H1 (cell line): Measurements from ENCODE around the gene AGPAT3. TPM values are rescaled to one million over a fixed set of nuclear protein-coding genes. Genes with fewer than 3 reads are reported as not detected.

Source experiments
- CTCF ChIA-PET: fragments of 300-600 bp; sonication (Branson Sonifier 250); formaldehyde crosslinking; loops from one replicate; lab custom pipeline; 2021; ENCODE audit not compliant: partially characterized antibody; lab: Charles Lee
- POLR2A ChIA-PET: fragments of 300-600 bp; sonication (Branson Sonifier 250); formaldehyde crosslinking; loops from one replicate; lab custom pipeline; 2021; ENCODE audit warnings: inconsistent platforms; ENCODE audit not compliant: partially characterized antibody; lab: Charles Lee
- DNase-seq, 2 experiments: peaks; one replicate each; pipeline versions ENCODE4 v3.0.0 to v3.0.0-alpha.2; 2010 to 2022; ENCODE audit warnings: low spot score in 2 of 2, low read depth in 1 of 2, mixed read lengths in 1 of 2
- FAIRE-seq: peaks from 2 replicates; lab custom pipeline; 2011; peaks lifted over from hg19 to GRCh38; lab: Jason Lieb, UNC
- H2AFZ ChIP-seq: 2 replicates; pipeline ENCODE4 v1.8.1; 2012; ENCODE audit warnings: low read length, inconsistent platforms
- H2AK5ac ChIP-seq: 2 replicates; pipeline ENCODE4 v1.6.1; 2013; ENCODE audit warnings: low read depth, low read length
- H2BK120ac ChIP-seq: replicated peaks from 2 replicates; pipeline ENCODE3; 2013; ENCODE audit warnings: low read depth, low read length, inconsistent platforms
- H2BK12ac ChIP-seq: 2 replicates; pipeline ENCODE4 v1.6.1; 2013; ENCODE audit warnings: low read depth, low read length
- H2BK15ac ChIP-seq: 2 replicates; pipeline ENCODE4 v1.6.1; 2013; ENCODE audit warnings: low read length
- H2BK20ac ChIP-seq: 2 replicates; pipeline ENCODE4 v1.6.1; 2013; ENCODE audit warnings: low read length
- H2BK5ac ChIP-seq: 2 replicates; pipeline ENCODE4 v1.6.1; 2013; ENCODE audit warnings: low read depth, low read length
- H3K14ac ChIP-seq: 2 replicates; pipeline ENCODE4 v1.6.1; 2013; ENCODE audit warnings: inconsistent platforms; ENCODE audit not compliant: insufficient read length
- H3K18ac ChIP-seq: 2 replicates; pipeline ENCODE4 v1.6.1; 2013; ENCODE audit warnings: low read length; ENCODE audit errors: extremely low read depth
- H3K23ac ChIP-seq: 2 replicates; pipeline ENCODE4 v1.6.1; 2013; ENCODE audit warnings: inconsistent platforms; ENCODE audit not compliant: insufficient read length
- H3K23me2 ChIP-seq: 2 replicates; pipeline ENCODE4 v1.6.1; 2013; ENCODE audit warnings: low read depth, low read length
- H3K27ac ChIP-seq: 2 replicates; pipeline ENCODE4 v1.6.1; 2011; ENCODE audit warnings: low read depth, low read length, inconsistent platforms
- H3K27me3 ChIP-seq, 4 experiments: replicated peaks in 1 of 4; 1 replicate in 1 of 4; 2 replicates in 3 of 4; pipeline versions ENCODE4 v1.6.1 to v1.8.1; 2011 to 2013; ENCODE audit warnings: low read length in 3 of 4, mild to moderate bottlenecking in 3 of 4, inconsistent platforms in 2 of 4, mixed read lengths in 2 of 4, moderate library complexity in 1 of 4; ENCODE audit not compliant: control insufficient read depth in 3 of 4, insufficient read depth in 3 of 4; ENCODE audit errors: extremely low read depth in 1 of 4
- H3K36me3 ChIP-seq, 4 experiments: 2 replicates each; pipeline versions ENCODE4 v1.6.1 to v1.8.1; 2011 to 2013; ENCODE audit warnings: mild to moderate bottlenecking in 4 of 4, low read length in 3 of 4, moderate library complexity in 2 of 4, control low read depth in 1 of 4, inconsistent platforms in 1 of 4; ENCODE audit not compliant: insufficient read depth in 4 of 4, control insufficient read depth in 2 of 4
- H3K4ac ChIP-seq: replicated peaks from 2 replicates; pipeline ENCODE3; 2013; ENCODE audit warnings: low read length, low read depth, mixed read lengths, inconsistent platforms; ENCODE audit not compliant: insufficient read length
- H3K4me1 ChIP-seq, 4 experiments: replicated peaks in 1 of 4; 1 replicate in 1 of 4; 2 replicates in 3 of 4; pipeline versions ENCODE4 v1.6.1 to v1.8.1; 2011 to 2013; ENCODE audit warnings: low read length in 3 of 4, inconsistent platforms in 2 of 4, mixed read lengths in 1 of 4; ENCODE audit not compliant: insufficient read depth in 4 of 4, control insufficient read depth in 3 of 4
- H3K4me2 ChIP-seq, 2 experiments: 2 replicates each; pipeline versions ENCODE4 v1.6.1 to v1.8.1; 2011 to 2013; ENCODE audit warnings: low read depth in 2 of 2, low read length in 2 of 2, control low read depth in 1 of 2, inconsistent platforms in 1 of 2, mild to moderate bottlenecking in 1 of 2; ENCODE audit not compliant: insufficient read depth in 1 of 2
- H3K4me3 ChIP-seq, 4 experiments: fragments of 200-600, 300-600 bp in 1 of 4; sonication (generic), shearing (Covaris generic), sonication (Bioruptor Twin) in 1 of 4; 2 replicates each; pipeline versions ENCODE4 v1.5.1 to v1.8.1; 2011 to 2016; ENCODE audit warnings: low read length in 4 of 4, low read depth in 3 of 4, control low read depth in 2 of 4, inconsistent platforms in 2 of 4, mild to moderate bottlenecking in 2 of 4, mixed read lengths in 1 of 4, moderate library complexity in 1 of 4; ENCODE audit not compliant: insufficient read depth in 2 of 4; ENCODE audit errors: extremely low read depth in 1 of 4
- H3K56ac ChIP-seq: replicated peaks from 2 replicates; pipeline ENCODE3; 2013; ENCODE audit warnings: low read depth, mild to moderate bottlenecking, mixed read lengths, low read length, inconsistent platforms; ENCODE audit not compliant: insufficient read length
- H3K79me1 ChIP-seq: 2 replicates; pipeline ENCODE4 v1.6.1; 2013; ENCODE audit warnings: low read depth, low read length, control low read depth
- H3K79me2 ChIP-seq, 2 experiments: 2 replicates each; pipeline versions ENCODE4 v1.6.1 to v1.8.1; 2012 to 2013; ENCODE audit warnings: low read length in 2 of 2, mild to moderate bottlenecking in 2 of 2, inconsistent platforms in 1 of 2; ENCODE audit not compliant: insufficient read depth in 2 of 2, control insufficient read depth in 1 of 2
- H3K9ac ChIP-seq, 4 experiments: replicated peaks in 1 of 4; 1 replicate in 1 of 4; 2 replicates in 3 of 4; pipeline versions ENCODE4 v1.6.1 to v1.8.1; 2011 to 2013; ENCODE audit warnings: low read depth in 3 of 4, low read length in 3 of 4, control low read depth in 2 of 4, mild to moderate bottlenecking in 2 of 4, moderate library complexity in 2 of 4, inconsistent platforms in 1 of 4; ENCODE audit errors: extremely low read depth in 1 of 4
- H3K9me3 ChIP-seq, 2 experiments: 2 replicates each; pipeline versions ENCODE4 v1.6.1 to v1.8.1; 2012 to 2013; ENCODE audit warnings: mild to moderate bottlenecking in 2 of 2, moderate library complexity in 2 of 2, control low read depth in 1 of 2, inconsistent platforms in 1 of 2, low read depth in 1 of 2, low read length in 1 of 2, mixed read lengths in 1 of 2; ENCODE audit not compliant: insufficient read depth in 2 of 2
- H4K20me1 ChIP-seq, 2 experiments: replicated peaks in 1 of 2; 2 replicates each; pipeline versions ENCODE3 to v1.8.1; 2011 to 2013; ENCODE audit warnings: inconsistent platforms in 2 of 2, low read length in 2 of 2, mild to moderate bottlenecking in 1 of 2; ENCODE audit not compliant: insufficient read depth in 2 of 2, control insufficient read depth in 1 of 2
- H4K5ac ChIP-seq: 2 replicates; pipeline ENCODE4 v1.6.1; 2013; ENCODE audit warnings: low read length, low read depth, mixed read lengths, inconsistent platforms; ENCODE audit not compliant: insufficient read length
- H4K8ac ChIP-seq: 2 replicates; pipeline ENCODE4 v1.8.0; 2013; ENCODE audit warnings: mild to moderate bottlenecking, moderate library complexity, low read length, inconsistent platforms; ENCODE audit not compliant: insufficient read depth; ENCODE audit errors: extremely low read depth
- H4K91ac ChIP-seq: replicated peaks from 2 replicates; pipeline ENCODE3; 2013; ENCODE audit warnings: low read length, mixed read lengths, inconsistent platforms; ENCODE audit not compliant: insufficient read length
- CHD1 ChIP-seq: IDR thresholded peaks from 2 replicates; pipeline ENCODE4 v1.6.1; 2012; ENCODE audit warnings: low read depth, low read length, improper control_type of control experiment
- GABPA ChIP-seq: IDR thresholded peaks from 2 replicates; pipeline ENCODE4 v1.6.1; 2011; ENCODE audit warnings: mild to moderate bottlenecking, low read length, moderate library complexity, borderline replicate concordance; ENCODE audit not compliant: insufficient read depth
- GTF2F1 ChIP-seq: IDR thresholded peaks from 2 replicates; pipeline ENCODE4 v1.6.1; 2012; ENCODE audit warnings: low read depth, low read length, improper control_type of control experiment, borderline replicate concordance
- HDAC2 ChIP-seq, 2 experiments: fragments of 300-600 bp in 1 of 2; sonication (generic) in 1 of 2; IDR thresholded peaks; 2 replicates each; pipeline ENCODE4 v1.6.1; 2011 to 2012; ENCODE audit warnings: low read depth in 2 of 2, low read length in 2 of 2, mild to moderate bottlenecking in 2 of 2, moderate library complexity in 2 of 2, borderline replicate concordance in 1 of 2, inconsistent platforms in 1 of 2
- JUN ChIP-seq: IDR thresholded peaks from 2 replicates; pipeline ENCODE4 v1.6.1; 2011; ENCODE audit warnings: low read depth, mild to moderate bottlenecking, improper control_type of control experiment, low read length
- KDM5A ChIP-seq: fragments of 200-600 bp; IDR thresholded peaks from 2 replicates; pipeline ENCODE4 v1.7.1; 2012; ENCODE audit warnings: mild to moderate bottlenecking, low read length, inconsistent platforms, mixed read lengths
- RBBP5 ChIP-seq: IDR thresholded peaks from 2 replicates; pipeline ENCODE4 v1.7.1; 2012; ENCODE audit warnings: low read depth, mild to moderate bottlenecking, inconsistent platforms, low read length, moderate library complexity, borderline replicate concordance
- SIN3A ChIP-seq, 2 experiments: IDR thresholded peaks in 1 of 2; conservative IDR thresholded peaks in 1 of 2; 2 replicates each; pipeline ENCODE4 v1.6.1; 2011 to 2012; ENCODE audit warnings: low read length in 2 of 2, improper control_type of control experiment in 1 of 2, low read depth in 1 of 2, mild to moderate bottlenecking in 1 of 2
- SIRT6 ChIP-seq: IDR thresholded peaks from one replicate; pipeline ENCODE4 v1.7.1; 2012; ENCODE audit warnings: low read length, inconsistent platforms
- SP2 ChIP-seq: IDR thresholded peaks from 2 replicates; pipeline ENCODE4 v1.6.1; 2012; ENCODE audit warnings: mild to moderate bottlenecking, low read length, inconsistent platforms
- SP4 ChIP-seq: IDR thresholded peaks from 2 replicates; pipeline ENCODE4 v1.6.1; 2012; ENCODE audit warnings: low read length, inconsistent platforms
- TAF1 ChIP-seq: IDR thresholded peaks from 2 replicates; pipeline ENCODE4 v1.6.1; 2011; ENCODE audit warnings: mild to moderate bottlenecking, low read depth, low read length
- TCF12 ChIP-seq: IDR thresholded peaks from 2 replicates; pipeline ENCODE4 v1.6.1; 2011; ENCODE audit warnings: low read depth, mild to moderate bottlenecking, low read length
- YY1 ChIP-seq: IDR thresholded peaks from 2 replicates; pipeline ENCODE4 v1.6.1; 2011; ENCODE audit warnings: low read depth, mild to moderate bottlenecking, low read length
- WGBS, 2 experiments: shearing (Covaris generic) in 1 of 2; methylation state at CpG; one replicate each; pipeline versions ENCODE4 v1.1.6 to v1.1.7; 2013 to 2015; ENCODE audit warnings: low lambda C conversion rate in 2 of 2, mixed read lengths in 2 of 2, inconsistent platforms in 1 of 2, low coverage in 1 of 2, missing lambda C conversion rate in 1 of 2; ENCODE audit not compliant: insufficient replicate concordance in 2 of 2, insufficient coverage in 1 of 2, insufficient read length in 1 of 2; ENCODE audit errors: extremely low coverage in 1 of 2, missing lambda C conversion rate in 1 of 2; 5-methylcytosine and 5-hydroxymethylcytosine counted together
- polyA plus RNA-seq, 7 experiments: library from polyadenylated mRNA; depleted of rRNA in 3 of 7; stranded (reverse) in 5 of 7; unstranded in 2 of 7; fragments of >200 nt in 5 of 7; fragments of 200-250 nt in 2 of 7; gene quantifications; 1 replicate in 5 of 7; 2 replicates in 1 of 7; 4 replicates in 1 of 7; pipeline versions ENCODE4 v1.2.1 to v1.2.3, GENCODE V29; 2011 to 2013; ENCODE audit warnings: missing spikeins in 2 of 7, mixed read lengths in 2 of 7
- total RNA-seq: library from RNA; stranded (reverse); fragmentation: NEBNext Ultra II Directional; extraction: Animal tissue kit (Norgen Biotek cat#: 25700); gene quantifications from 2 replicates; pipeline ENCODE4 v1.2.1, GENCODE V29; 2021

AGPAT3 gene
- total and polyA plus RNA-seq, 2 of the 8 experiments (the other 6 are each of a cell fraction or from before 2014, with no cell fraction given), result 5.8 to 7.3 TPM

- H3K4me3 ChIP-seq, result no peak overlapping the region
- no peak overlapping the region for H3K14ac ChIP-seq
- no peak overlapping the region for H2BK120ac ChIP-seq
- no peaks in the 10 kb centered on the region for H3K23me2 ChIP-seq
- no peak overlapping the region for H3K18ac ChIP-seq
- ChIA-PET CTCF (no interaction called here), POLR2A (interaction anchor here (1.5 kb wide), 1 partner anchor 67 kb away, joined by 4 read pairs; no protein-coding TSS in a partner anchor)
- H3K79me2 ChIP-seq, result no peaks in the 10 kb centered on the region
- H2BK20ac ChIP-seq, result no peak overlapping the region
- H3K79me1 ChIP-seq, result no peaks in the 10 kb centered on the region
- 77% methylated on average over 12 of the region's 12 CpGs; no CpG with 5 or more reads in 1 of the 2 experiments for WGBS, 2 experiments
- no peaks in the 10 kb centered on the region for H3K9me3 ChIP-seq
- H4K20me1 ChIP-seq, result no peaks in the 10 kb centered on the region
- H3K56ac ChIP-seq, result no peak overlapping the region
- no peaks in the 10 kb centered on the region; a peak in 1 of 7 replicates for H3K4me1 ChIP-seq
- no peak overlapping the region for H3K4me2 ChIP-seq
- DNase-seq, result no peak
- H3K4ac ChIP-seq, result no peak overlapping the region
- no peaks in the 10 kb centered on the region for H3K27me3 ChIP-seq
- H2BK12ac ChIP-seq, result no peak overlapping the region
- H4K5ac ChIP-seq, result no peak overlapping the region
- no peak overlapping the region for H3K23ac ChIP-seq
- no peak for FAIRE-seq
- H4K91ac ChIP-seq, result no peak overlapping the region
- H2BK5ac ChIP-seq, result no peak overlapping the region
- H2BK15ac ChIP-seq, result no peak overlapping the region
- H4K8ac ChIP-seq, result no peak overlapping the region
- no peak overlapping the region for H2AK5ac ChIP-seq
- H3K36me3 ChIP-seq, result no peaks in the 10 kb centered on the region
- no peak overlapping the region for H2AFZ ChIP-seq
- no peak overlapping the region for H3K9ac ChIP-seq
- H3K27ac ChIP-seq, result no peak overlapping the region
- no peak for TF ChIP-seq CHD1
- TF ChIP-seq SP4, result no peak
- no peak for TF ChIP-seq TCF12
- TF ChIP-seq HDAC2 (IDR thresholded peaks at IDR 0.05; ENCODE audit: borderline replicate concordance in 1 of 2, low read depth in 2 of 2, low read length in 2 of 2), result no peak
- no peak for TF ChIP-seq YY1
- no peak for TF ChIP-seq JUN
- TF ChIP-seq GTF2F1, result no peak
- no peak for TF ChIP-seq SP2
- TF ChIP-seq TAF1, result no peak
- no peak for TF ChIP-seq KDM5A
- TF ChIP-seq RBBP5, result no peak
- no peak for TF ChIP-seq SIRT6
- TF ChIP-seq GABPA, result no peak
- TF ChIP-seq SIN3A (conservative IDR thresholded peaks at IDR 0.05 in 1 of 2, IDR thresholded peaks at IDR 0.05 in 1 of 2; ENCODE audit: low read depth in 1 of 2, low read length in 2 of 2), result no peak
Measured at GRCh38 chr21:43874085-43874805, 9.2 kb downstream of the AGPAT3 start.
